ENCODE measurements around the gene CR1. TPM values are rescaled to one million over a fixed set of nuclear protein-coding genes. Genes with fewer than 3 reads are reported as not detected.

CR1 gene
- total RNA-seq, 1 experiment from 2014 or later = 0.13 TPM

DNA sequence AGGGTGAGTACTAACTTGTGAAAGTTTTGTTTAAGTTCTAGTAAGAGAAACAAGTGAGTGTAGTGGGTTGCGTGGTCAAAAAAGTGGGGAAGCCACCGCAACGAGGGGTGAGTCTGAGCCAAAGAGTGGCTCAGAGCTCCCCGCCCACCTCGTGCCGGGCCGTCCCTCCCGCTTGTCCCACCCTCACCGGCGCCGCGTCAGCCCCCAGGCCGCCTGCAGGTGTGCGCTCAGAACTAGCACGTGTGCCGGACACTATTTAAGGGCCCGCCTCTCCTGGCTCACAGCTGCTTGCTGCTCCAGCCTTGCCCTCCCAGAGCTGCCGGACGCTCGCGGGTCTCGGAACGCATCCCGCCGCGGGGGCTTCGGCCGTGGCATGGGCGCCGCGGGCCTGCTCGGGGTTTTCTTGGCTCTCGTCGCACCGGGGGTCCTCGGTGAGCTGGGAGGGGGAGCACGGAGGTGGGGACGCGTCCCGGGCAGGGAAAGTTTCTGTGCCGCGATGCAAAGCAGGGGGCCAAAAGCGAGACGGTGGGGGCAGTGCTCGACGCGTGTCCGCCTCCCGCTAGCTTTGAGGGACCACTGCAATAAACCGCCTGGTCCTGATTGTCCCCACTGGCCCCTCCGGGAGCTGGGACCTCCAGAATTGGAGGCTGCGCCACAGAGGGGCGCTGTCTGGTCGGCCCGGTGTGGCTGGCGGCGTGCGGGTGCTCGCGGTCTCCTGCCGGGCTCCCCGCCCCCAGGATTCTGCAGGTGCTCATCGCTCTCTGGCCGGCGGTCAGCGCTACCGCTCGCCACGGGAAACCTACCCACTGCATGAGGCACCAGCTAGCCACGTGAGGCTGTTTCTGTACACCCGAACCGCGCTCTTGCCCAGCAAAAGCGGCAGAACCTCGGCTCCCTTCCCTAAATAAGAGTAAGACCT is 41.7 kb upstream of the CR1 start, which contains the start of gene CR2 (continued):
- TF ChIP-seq, protein P1, sequence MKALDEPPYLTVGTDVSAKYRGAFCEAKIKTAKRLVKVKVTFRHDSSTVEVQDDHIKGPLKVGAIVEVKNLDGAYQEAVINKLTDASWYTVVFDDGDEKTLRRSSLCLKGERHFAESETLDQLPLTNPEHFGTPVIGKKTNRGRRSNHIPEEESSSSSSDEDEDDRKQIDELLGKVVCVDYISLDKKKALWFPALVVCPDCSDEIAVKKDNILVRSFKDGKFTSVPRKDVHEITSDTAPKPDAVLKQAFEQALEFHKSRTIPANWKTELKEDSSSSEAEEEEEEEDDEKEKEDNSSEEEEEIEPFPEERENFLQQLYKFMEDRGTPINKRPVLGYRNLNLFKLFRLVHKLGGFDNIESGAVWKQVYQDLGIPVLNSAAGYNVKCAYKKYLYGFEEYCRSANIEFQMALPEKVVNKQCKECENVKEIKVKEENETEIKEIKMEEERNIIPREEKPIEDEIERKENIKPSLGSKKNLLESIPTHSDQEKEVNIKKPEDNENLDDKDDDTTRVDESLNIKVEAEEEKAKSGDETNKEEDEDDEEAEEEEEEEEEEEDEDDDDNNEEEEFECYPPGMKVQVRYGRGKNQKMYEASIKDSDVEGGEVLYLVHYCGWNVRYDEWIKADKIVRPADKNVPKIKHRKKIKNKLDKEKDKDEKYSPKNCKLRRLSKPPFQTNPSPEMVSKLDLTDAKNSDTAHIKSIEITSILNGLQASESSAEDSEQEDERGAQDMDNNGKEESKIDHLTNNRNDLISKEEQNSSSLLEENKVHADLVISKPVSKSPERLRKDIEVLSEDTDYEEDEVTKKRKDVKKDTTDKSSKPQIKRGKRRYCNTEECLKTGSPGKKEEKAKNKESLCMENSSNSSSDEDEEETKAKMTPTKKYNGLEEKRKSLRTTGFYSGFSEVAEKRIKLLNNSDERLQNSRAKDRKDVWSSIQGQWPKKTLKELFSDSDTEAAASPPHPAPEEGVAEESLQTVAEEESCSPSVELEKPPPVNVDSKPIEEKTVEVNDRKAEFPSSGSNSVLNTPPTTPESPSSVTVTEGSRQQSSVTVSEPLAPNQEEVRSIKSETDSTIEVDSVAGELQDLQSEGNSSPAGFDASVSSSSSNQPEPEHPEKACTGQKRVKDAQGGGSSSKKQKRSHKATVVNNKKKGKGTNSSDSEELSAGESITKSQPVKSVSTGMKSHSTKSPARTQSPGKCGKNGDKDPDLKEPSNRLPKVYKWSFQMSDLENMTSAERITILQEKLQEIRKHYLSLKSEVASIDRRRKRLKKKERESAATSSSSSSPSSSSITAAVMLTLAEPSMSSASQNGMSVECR (CRISPR knock-in tag; IDR thresholded peaks at IDR 0.05; ENCODE audit: borderline replicate concordance) = peak; percentile 70; the same call in 1 of the 2 replicates
- TF ChIP-seq GTF2I (CRISPR knock-in tag; conservative IDR thresholded peaks at IDR 0.05) = no peak
- TF ChIP-seq EMX1 (CRISPR knock-in tag; IDR thresholded peaks at IDR 0.05) = no peak
- TF ChIP-seq TP53 (CRISPR knock-in tag; IDR thresholded peaks at IDR 0.05) = no peak
- TF ChIP-seq, protein P2, sequence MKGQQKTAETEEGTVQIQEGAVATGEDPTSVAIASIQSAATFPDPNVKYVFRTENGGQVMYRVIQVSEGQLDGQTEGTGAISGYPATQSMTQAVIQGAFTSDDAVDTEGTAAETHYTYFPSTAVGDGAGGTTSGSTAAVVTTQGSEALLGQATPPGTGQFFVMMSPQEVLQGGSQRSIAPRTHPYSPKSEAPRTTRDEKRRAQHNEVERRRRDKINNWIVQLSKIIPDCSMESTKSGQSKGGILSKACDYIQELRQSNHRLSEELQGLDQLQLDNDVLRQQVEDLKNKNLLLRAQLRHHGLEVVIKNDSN (CRISPR knock-in tag; IDR thresholded peaks at IDR 0.05) = peak; percentile 74
- TF ChIP-seq, protein P3, sequence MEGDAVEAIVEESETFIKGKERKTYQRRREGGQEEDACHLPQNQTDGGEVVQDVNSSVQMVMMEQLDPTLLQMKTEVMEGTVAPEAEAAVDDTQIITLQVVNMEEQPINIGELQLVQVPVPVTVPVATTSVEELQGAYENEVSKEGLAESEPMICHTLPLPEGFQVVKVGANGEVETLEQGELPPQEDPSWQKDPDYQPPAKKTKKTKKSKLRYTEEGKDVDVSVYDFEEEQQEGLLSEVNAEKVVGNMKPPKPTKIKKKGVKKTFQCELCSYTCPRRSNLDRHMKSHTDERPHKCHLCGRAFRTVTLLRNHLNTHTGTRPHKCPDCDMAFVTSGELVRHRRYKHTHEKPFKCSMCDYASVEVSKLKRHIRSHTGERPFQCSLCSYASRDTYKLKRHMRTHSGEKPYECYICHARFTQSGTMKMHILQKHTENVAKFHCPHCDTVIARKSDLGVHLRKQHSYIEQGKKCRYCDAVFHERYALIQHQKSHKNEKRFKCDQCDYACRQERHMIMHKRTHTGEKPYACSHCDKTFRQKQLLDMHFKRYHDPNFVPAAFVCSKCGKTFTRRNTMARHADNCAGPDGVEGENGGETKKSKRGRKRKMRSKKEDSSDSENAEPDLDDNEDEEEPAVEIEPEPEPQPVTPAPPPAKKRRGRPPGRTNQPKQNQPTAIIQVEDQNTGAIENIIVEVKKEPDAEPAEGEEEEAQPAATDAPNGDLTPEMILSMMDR (IDR thresholded peaks at IDR 0.05) = no peak
- TF ChIP-seq CREB1 (CRISPR knock-in tag; IDR thresholded peaks at IDR 0.05) = peak; percentile 78; the same call in 1 of the 2 replicates
- TF ChIP-seq, protein P4, sequence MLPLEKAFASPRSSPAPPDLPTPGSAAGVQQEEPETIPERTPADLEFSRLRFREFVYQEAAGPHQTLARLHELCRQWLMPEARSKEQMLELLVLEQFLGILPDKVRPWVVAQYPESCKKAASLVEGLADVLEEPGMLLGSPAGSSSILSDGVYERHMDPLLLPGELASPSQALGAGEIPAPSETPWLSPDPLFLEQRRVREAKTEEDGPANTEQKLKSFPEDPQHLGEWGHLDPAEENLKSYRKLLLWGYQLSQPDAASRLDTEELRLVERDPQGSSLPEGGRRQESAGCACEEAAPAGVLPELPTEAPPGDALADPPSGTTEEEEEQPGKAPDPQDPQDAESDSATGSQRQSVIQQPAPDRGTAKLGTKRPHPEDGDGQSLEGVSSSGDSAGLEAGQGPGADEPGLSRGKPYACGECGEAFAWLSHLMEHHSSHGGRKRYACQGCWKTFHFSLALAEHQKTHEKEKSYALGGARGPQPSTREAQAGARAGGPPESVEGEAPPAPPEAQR (CRISPR knock-in tag; IDR thresholded peaks at IDR 0.05) = no peak
- TF ChIP-seq, protein P5, sequence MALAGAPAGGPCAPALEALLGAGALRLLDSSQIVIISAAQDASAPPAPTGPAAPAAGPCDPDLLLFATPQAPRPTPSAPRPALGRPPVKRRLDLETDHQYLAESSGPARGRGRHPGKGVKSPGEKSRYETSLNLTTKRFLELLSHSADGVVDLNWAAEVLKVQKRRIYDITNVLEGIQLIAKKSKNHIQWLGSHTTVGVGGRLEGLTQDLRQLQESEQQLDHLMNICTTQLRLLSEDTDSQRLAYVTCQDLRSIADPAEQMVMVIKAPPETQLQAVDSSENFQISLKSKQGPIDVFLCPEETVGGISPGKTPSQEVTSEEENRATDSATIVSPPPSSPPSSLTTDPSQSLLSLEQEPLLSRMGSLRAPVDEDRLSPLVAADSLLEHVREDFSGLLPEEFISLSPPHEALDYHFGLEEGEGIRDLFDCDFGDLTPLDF (CRISPR knock-in tag; IDR thresholded peaks at IDR 0.05) = no peak; the same call in 1 of the 2 replicates
- TF ChIP-seq, protein P6, sequence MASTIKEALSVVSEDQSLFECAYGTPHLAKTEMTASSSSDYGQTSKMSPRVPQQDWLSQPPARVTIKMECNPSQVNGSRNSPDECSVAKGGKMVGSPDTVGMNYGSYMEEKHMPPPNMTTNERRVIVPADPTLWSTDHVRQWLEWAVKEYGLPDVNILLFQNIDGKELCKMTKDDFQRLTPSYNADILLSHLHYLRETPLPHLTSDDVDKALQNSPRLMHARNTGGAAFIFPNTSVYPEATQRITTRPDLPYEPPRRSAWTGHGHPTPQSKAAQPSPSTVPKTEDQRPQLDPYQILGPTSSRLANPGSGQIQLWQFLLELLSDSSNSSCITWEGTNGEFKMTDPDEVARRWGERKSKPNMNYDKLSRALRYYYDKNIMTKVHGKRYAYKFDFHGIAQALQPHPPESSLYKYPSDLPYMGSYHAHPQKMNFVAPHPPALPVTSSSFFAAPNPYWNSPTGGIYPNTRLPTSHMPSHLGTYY (CRISPR knock-in tag; IDR thresholded peaks at IDR 0.05) = no peak
- no peak for TF ChIP-seq HMGA2 (CRISPR knock-in tag; IDR thresholded peaks at IDR 0.05)
- TF ChIP-seq TEAD4 (CRISPR knock-in tag; IDR thresholded peaks at IDR 0.05) = 0 out of 2 replicates have a peak, but pooled peaks have one; percentile 43
- TF ChIP-seq NR2C2 (CRISPR knock-in tag; IDR thresholded peaks at IDR 0.05) = no peak
- TF ChIP-seq, protein P7, sequence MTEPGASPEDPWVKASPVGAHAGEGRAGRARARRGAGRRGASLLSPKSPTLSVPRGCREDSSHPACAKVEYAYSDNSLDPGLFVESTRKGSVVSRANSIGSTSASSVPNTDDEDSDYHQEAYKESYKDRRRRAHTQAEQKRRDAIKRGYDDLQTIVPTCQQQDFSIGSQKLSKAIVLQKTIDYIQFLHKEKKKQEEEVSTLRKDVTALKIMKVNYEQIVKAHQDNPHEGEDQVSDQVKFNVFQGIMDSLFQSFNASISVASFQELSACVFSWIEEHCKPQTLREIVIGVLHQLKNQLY (CRISPR knock-in tag; IDR thresholded peaks at IDR 0.05) = 0 out of 2 replicates have a peak, but pooled peaks have one; percentile 67
- TF ChIP-seq, protein P8, sequence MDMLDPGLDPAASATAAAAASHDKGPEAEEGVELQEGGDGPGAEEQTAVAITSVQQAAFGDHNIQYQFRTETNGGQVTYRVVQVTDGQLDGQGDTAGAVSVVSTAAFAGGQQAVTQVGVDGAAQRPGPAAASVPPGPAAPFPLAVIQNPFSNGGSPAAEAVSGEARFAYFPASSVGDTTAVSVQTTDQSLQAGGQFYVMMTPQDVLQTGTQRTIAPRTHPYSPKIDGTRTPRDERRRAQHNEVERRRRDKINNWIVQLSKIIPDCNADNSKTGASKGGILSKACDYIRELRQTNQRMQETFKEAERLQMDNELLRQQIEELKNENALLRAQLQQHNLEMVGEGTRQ (CRISPR knock-in tag; IDR thresholded peaks at IDR 0.05) = peak; percentile 70
- TF ChIP-seq TEAD1 (CRISPR knock-in tag; IDR thresholded peaks at IDR 0.05) = peak; percentile 93
- TF ChIP-seq JAZF1 (CRISPR knock-in tag; IDR thresholded peaks at IDR 0.05) = no peak
- 0 out of 2 replicates have a peak, but pooled peaks have one; percentile 37 for TF ChIP-seq ZNF219 (CRISPR knock-in tag; IDR thresholded peaks at IDR 0.05; ENCODE audit: borderline replicate concordance)
- TF ChIP-seq NFATC4 (CRISPR knock-in tag; IDR thresholded peaks at IDR 0.05) = no peak
- TF ChIP-seq FOXJ3 (CRISPR knock-in tag; IDR thresholded peaks at IDR 0.05; ENCODE audit: borderline replicate concordance) = no peak
- no peak for TF ChIP-seq ZBTB21 (CRISPR knock-in tag; IDR thresholded peaks at IDR 0.05; ENCODE audit: borderline replicate concordance)
- TF ChIP-seq GRHL2 (CRISPR knock-in tag; IDR thresholded peaks at IDR 0.05; ENCODE audit: insufficient replicate concordance, severe bottlenecking) = no peak
- no peak for TF ChIP-seq OVOL2 (CRISPR knock-in tag; IDR thresholded peaks at IDR 0.05; ENCODE audit: borderline replicate concordance)
- no peak for TF ChIP-seq ELF4 (CRISPR knock-in tag; IDR thresholded peaks at IDR 0.05; ENCODE audit: low read depth)
- no peak; the same call in 1 of the 2 replicates for TF ChIP-seq ZNF263 (CRISPR knock-in tag; IDR thresholded peaks at IDR 0.05; ENCODE audit: low read depth)

Measured in WTC11 (cell line).